SK-N-SH (cell line): ENCODE data around the gene ABHD13. TPM values are rescaled to one million over a fixed set of nuclear protein-coding genes. Genes with fewer than 3 reads are reported as not detected.

Experiments used
- polyA plus RNA-seq, 3 experiments: library from polyadenylated mRNA; depleted of rRNA; stranded (reverse); fragments of >200 nt; gene quantifications; 2 replicates each; pipeline ENCODE4 v1.2.3, GENCODE V29; 2012

ABHD13 gene
- polyA plus RNA-seq, 1 of the 3 experiments (the other 2 are of a cell fraction) = 2.9 TPM

Other genes with a start within 250 kb of the ABHD13 start
- gene LIG4, start 2.9 kb upstream of the ABHD13 start, polyA plus RNA-seq (2012; rRNA removed) = 3.3 and 4.7 TPM in 2 replicates
- gene TNFSF13B, start 51.3 kb downstream of the ABHD13 start, polyA plus RNA-seq (2012; rRNA removed) = 0.03 and 0.26 TPM in 2 replicates